ENCODE data around the gene PPP1R11.
"Not testable (repeated sequence)": the region's sequence is repeated elsewhere in the genome, so short reads cannot be mapped to it uniquely, and the experiment has no call there.

Gene PPP1R11

GRCh38 chr6:30097902-30098768, 31.1 kb downstream of the PPP1R11 start:
- DNase-seq = no peak

DNA sequence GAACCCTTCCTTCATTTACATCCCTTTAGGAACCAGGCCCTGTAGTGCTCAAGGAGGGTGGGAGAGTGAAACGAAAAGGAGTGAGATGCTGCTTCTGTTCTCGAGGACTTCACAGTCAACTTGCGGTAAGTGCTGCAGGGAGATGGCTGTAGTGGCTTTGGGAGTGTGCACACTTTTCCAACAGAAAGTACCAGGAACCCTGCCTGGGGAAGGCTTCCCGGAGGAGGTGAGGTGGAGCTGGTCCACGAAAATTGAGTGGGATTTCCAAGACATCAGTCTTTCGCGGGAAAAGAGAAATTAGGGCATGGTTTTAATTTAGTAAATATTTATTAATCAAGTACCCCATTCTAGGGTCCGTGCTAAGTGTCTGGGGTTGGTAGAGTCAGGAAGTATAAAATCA, 33.2 kb downstream of the PPP1R11 start:
- no peak for DNase-seq

GRCh38 chr6:30100585-30101443, 33.8 kb downstream of the PPP1R11 start:
- DNase-seq = no peak

GRCh38 chr6:30101444-30102413, 34.7 kb downstream of the PPP1R11 start:
- DNase-seq = peak; percentile 81

DNA sequence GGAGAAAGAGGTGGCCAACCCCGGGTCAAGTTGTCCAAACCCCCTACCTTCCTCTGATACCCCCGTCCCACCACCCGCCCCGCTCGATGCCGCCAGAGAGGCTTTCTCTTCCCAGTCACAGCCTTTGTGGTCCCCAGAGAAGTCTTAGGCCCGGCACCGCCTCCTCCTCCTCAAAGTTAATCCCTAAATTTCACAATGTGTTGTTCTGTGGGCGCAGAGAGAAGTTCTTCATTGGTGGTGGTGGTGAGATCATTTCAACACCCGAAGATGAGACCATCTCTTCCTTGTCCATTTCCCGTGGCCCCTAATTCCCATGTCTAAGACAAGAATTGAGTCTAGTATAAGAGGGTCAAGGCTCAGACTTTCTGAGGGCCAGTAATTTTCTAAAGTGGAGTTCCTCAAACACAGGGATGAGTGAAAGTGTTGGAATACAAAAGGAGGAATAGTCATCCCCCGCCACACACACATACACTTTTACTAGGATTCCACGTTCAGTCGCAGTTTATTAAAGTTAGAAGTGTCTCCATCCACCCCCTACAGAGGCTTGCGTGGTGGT, 35.5 kb downstream of the PPP1R11 start:
- peak; percentile 48 for DNase-seq

GRCh38 chr6:30102970-30103871, 36.2 kb downstream of the PPP1R11 start:
- peak; percentile 83 for DNase-seq

GRCh38 chr6:30103872-30104179, 36.8 kb downstream of the PPP1R11 start:
- DNase-seq = no peak

- DNase-seq = no peak
Observed at GRCh38 chr6:30104661-30105060, 37.7 kb downstream of the PPP1R11 start.

GRCh38 chr6:30111266-30111856, 44.4 kb downstream of the PPP1R11 start:
- DNase-seq = no peak

DNA sequence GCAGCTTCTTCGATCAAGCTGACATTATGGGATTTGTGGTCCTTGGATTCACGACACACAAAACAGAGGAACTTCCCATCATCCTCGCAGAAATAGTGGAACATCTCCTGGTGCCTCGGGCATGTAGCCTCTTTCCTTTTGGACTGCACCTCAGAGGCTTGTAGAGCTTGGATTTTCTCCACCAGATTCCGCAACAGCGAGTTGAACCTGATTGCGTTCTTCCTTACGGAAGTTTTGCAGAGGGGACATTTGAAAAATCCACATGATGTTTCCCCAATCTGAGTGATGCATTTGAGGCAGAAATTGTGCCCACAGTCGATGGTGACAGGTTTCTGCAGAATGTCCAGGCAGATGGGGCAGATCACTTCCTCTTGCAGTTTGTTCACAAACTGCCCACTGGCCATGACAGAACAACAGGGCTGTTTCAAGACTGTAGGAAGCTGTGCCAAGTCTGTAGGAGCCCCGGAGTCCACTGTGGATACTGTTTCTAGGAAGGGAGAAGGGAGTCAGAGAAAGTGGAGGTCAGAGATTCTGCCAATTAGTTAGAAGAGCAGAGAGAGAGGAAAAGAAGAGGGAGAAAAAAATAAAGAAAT, 45.5 kb downstream of the PPP1R11 start:
- no peak for DNase-seq

- no peak for DNase-seq
Observed at GRCh38 chr6:30113003-30113759, 46.2 kb downstream of the PPP1R11 start, which contains the start of gene TRIM31. Gene TRIM31 (minus strand): TSS chr6:30113090. CDS start chr6:30112805, 285 bp downstream.

GRCh38 chr6:30113841-30114240, 46.8 kb downstream of the PPP1R11 start:
- no peak for DNase-seq

DNA sequence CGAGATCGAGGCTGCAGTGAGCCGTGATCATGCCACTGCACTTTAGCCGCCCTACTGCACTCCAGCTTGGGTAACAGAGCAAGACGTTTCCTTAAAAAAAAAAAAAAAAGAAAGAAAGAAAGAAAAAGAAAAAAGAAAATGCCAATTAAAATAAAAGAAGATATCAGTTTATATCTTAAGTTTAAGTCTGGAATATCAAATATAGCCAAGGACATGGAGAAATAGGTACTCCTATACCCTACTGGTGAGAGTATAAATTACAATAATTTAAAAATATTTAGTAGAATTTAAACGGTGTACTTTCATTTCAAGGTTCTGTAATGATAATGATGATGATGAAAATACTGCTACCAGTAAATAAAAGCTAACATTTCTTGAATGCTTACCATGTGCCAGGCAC, 49.7 kb downstream of the PPP1R11 start:
- DNase-seq = no peak

GRCh38 chr6:30118691-30119090, 51.7 kb downstream of the PPP1R11 start:
- not testable (repeated sequence) for DNase-seq
